T1000 (cell line): ENCODE results near the gene KRT3.

Experiments
- DNase-seq: peaks from one replicate; lab custom pipeline; 2025; ENCODE audit warnings: mixed read lengths; lab: John Stamatoyannopoulos, UW

Gene KRT3

GRCh38 chr12:52827499-52828090 lies 31.7 kb upstream of the KRT3 start:
- no peak for DNase-seq

GRCh38 chr12:52826611-52827498 lies 30.9 kb upstream of the KRT3 start:
- DNase-seq: no peak

GRCh38 chr12:52825961-52826360 lies 30.0 kb upstream of the KRT3 start:
- no peak for DNase-seq

- no peak for DNase-seq
These were observed 29.0 kb upstream of the KRT3 start for GRCh38 chr12:52824741-52825410.

- no peak for DNase-seq
These were observed 28.0 kb upstream of the KRT3 start for GRCh38 chr12:52823761-52824450.

- DNase-seq: no peak
These were observed 27.0 kb upstream of the KRT3 start for GRCh38 chr12:52822771-52823510.

- no peak for DNase-seq
These were observed 26.1 kb upstream of the KRT3 start for GRCh38 chr12:52821826-52822660.

GRCh38 chr12:52821071-52821730 lies 25.3 kb upstream of the KRT3 start:
- DNase-seq: no peak

- DNase-seq: no peak
These were observed 24.6 kb upstream of the KRT3 start for GRCh38 chr12:52820521-52820920.

GRCh38 chr12:52819731-52820510 lies 24.0 kb upstream of the KRT3 start:
- DNase-seq: no peak

- no peak for DNase-seq
These were observed 23.0 kb upstream of the KRT3 start for GRCh38 chr12:52818887-52819420.

GRCh38 chr12:52818388-52818787 lies 22.5 kb upstream of the KRT3 start:
- no peak for DNase-seq

GRCh38 chr12:52817699-52818238 lies 21.9 kb upstream of the KRT3 start:
- no peak for DNase-seq

GRCh38 chr12:52817003-52817698 lies 21.2 kb upstream of the KRT3 start:
- no peak for DNase-seq

GRCh38 chr12:52815676-52816588 lies 20.0 kb upstream of the KRT3 start:
- no peak for DNase-seq

- no peak for DNase-seq
These were observed 19.2 kb upstream of the KRT3 start for GRCh38 chr12:52815161-52815560.

- no peak for DNase-seq
These were observed 18.8 kb upstream of the KRT3 start for GRCh38 chr12:52814710-52815155.
